ENCODE data around the gene LRRC28. TPM values are rescaled to one million over a fixed set of nuclear protein-coding genes. Genes with fewer than 3 reads are reported as not detected.

Gene LRRC28
- total RNA-seq, 1 experiment from 2014 or later: 21.4 TPM

DNA sequence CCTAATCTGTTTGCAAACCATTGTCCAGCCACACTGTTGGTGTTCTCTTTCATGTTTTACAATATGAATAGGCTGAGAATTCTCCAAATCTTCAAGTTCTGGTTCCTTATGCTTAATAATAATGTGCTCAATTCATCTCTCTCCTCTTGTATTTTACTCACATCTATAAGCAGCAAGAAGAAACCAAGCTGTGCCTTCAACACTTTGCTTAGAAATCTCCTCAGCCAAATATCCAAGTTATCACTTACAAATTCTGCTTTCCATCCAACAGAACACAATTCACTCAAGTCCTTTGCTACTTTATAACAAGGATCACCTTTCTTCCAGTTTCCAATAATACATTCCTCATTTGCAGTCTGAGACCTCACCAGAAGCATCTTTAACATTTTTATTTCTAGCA is 117.5 kb downstream of the LRRC28 start:
- RAD21 ChIA-PET (ENCODE audit: low non-redundant PET in 1 of 2, low total read pairs in 2 of 2, uncharacterized antibody in 2 of 2, unreplicated experiment in 2 of 2): no interaction called here
- Histone ChIP-seq H3K27me3 (ENCODE audit: insufficient read depth, low read length) (no peaks in the 10 kb centered on the region), H3K9ac (ENCODE audit: low read length) (no peak overlapping the region), H3K36me3 (ENCODE audit: control insufficient read depth in 1 of 2, insufficient read depth in 2 of 2, low read length in 2 of 2) (no peaks in the 10 kb centered on the region), H3K9me2 (ENCODE audit: insufficient read depth) (peaks cover 4% of the 10 kb centered on the region; the same call in 1 of the 2 replicates), H3K4me2 (ENCODE audit: low read length) (no peak overlapping the region), H3K27ac (ENCODE audit: low read depth, low read length) (no peak overlapping the region), H3K79me2 (ENCODE audit: insufficient read depth, low read length) (no peaks in the 10 kb centered on the region), H3K4me3 (replicated peaks in 1 of 2; ENCODE audit: low read depth in 1 of 2, low read length in 2 of 2) (no peak overlapping the region), H3K9me3 (ENCODE audit: control insufficient read depth in 1 of 2, insufficient read depth in 1 of 2, low read depth in 1 of 2, low read length in 2 of 2) (no peaks in the 10 kb centered on the region), H4K20me1 (ENCODE audit: insufficient read depth) (no peaks in the 10 kb centered on the region), H3K4me1 (ENCODE audit: control insufficient read depth in 1 of 2, insufficient read depth in 2 of 2, low read length in 2 of 2) (no peaks in the 10 kb centered on the region), H2AFZ (ENCODE audit: low read depth, low read length, poor library complexity, severe bottlenecking) (no peak overlapping the region)
- DNase-seq (ENCODE audit: low read depth, low spot score) (no peak), ATAC-seq (no peak)
- CTCF ChIA-PET: interaction anchor here (1.0 kb wide), 1 partner anchor 16 kb away, joined by 3 read pairs; no protein-coding TSS in a partner anchor
- TF ChIP-seq SIN3A (IDR thresholded peaks at IDR 0.05; ENCODE audit: low read depth) (no peak), JUND (IDR thresholded peaks at IDR 0.05) (no peak), ZNF274 (IDR thresholded peaks at IDR 0.05; ENCODE audit: low read depth, low read length) (no peak), ZFX (IDR thresholded peaks at IDR 0.05) (no peak), RAD21 (IDR thresholded peaks at IDR 0.05; ENCODE audit: low read depth) (no peak), POLR2AphosphoS5 (IDR thresholded peaks at IDR 0.05; ENCODE audit: low read depth, low read length) (no peak), CBX3 (IDR thresholded peaks at IDR 0.05; ENCODE audit: low read depth) (no peak), EZH2phosphoT487 (IDR thresholded peaks at IDR 0.05; ENCODE audit: borderline replicate concordance) (no peak), EZH2 (IDR thresholded peaks at IDR 0.05) (no peak), SP1 (IDR thresholded peaks at IDR 0.05; ENCODE audit: low read depth) (no peak), EGR1 (IDR thresholded peaks at IDR 0.05; ENCODE audit: low read depth) (no peak)
- TF ChIP-seq, protein P1, sequence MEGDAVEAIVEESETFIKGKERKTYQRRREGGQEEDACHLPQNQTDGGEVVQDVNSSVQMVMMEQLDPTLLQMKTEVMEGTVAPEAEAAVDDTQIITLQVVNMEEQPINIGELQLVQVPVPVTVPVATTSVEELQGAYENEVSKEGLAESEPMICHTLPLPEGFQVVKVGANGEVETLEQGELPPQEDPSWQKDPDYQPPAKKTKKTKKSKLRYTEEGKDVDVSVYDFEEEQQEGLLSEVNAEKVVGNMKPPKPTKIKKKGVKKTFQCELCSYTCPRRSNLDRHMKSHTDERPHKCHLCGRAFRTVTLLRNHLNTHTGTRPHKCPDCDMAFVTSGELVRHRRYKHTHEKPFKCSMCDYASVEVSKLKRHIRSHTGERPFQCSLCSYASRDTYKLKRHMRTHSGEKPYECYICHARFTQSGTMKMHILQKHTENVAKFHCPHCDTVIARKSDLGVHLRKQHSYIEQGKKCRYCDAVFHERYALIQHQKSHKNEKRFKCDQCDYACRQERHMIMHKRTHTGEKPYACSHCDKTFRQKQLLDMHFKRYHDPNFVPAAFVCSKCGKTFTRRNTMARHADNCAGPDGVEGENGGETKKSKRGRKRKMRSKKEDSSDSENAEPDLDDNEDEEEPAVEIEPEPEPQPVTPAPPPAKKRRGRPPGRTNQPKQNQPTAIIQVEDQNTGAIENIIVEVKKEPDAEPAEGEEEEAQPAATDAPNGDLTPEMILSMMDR (IDR thresholded peaks at IDR 0.05 in 2 of 3, conservative IDR thresholded peaks at IDR 0.05 in 1 of 3; ENCODE audit: borderline replicate concordance in 1 of 3, insufficient read depth in 1 of 3, low read depth in 2 of 3, low read length in 2 of 3): no peak
- TF ChIP-seq, protein P2, sequence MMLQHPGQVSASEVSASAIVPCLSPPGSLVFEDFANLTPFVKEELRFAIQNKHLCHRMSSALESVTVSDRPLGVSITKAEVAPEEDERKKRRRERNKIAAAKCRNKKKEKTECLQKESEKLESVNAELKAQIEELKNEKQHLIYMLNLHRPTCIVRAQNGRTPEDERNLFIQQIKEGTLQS (IDR thresholded peaks at IDR 0.05): no peak
- BruUV-seq (replicated peaks): no TSS peak
- intact Hi-C loops (cut with micrococcal nuclease): no loop called here
- POLR2A ChIA-PET: no interaction called here

Measured in HCT116 (cell line).